K562 (cell line): Measurements from ENCODE around the gene LIX1L. TPM values are rescaled to one million over a fixed set of nuclear protein-coding genes. Genes with fewer than 3 reads are reported as not detected.

Source experiments
- CAMTA2 ChIP-seq: fragments of 250-450 bp; sonication (Bioruptor Pico); conservative IDR thresholded peaks from 2 replicates; pipeline ENCODE4 v1.5.1; 2022
- CC2D1A ChIP-seq: fragments of 450-650 bp; IDR thresholded peaks from 2 replicates; pipeline ENCODE4 v1.6.1; 2017; ENCODE audit warnings: mild to moderate bottlenecking
- E2F3 ChIP-seq: fragments of 250-450 bp; sonication (Bioruptor Pico); IDR thresholded peaks from 2 replicates; pipeline ENCODE4 v1.4.0; 2020; ENCODE audit warnings: mild to moderate bottlenecking
- FUS ChIP-seq: fragments of 200-400 bp; formaldehyde crosslinking; optimal IDR thresholded peaks from 2 replicates; pipeline ENCODE3; 2017; ENCODE audit warnings: low read depth, low read length
- HDAC3 ChIP-seq: fragments of 450-650 bp; IDR thresholded peaks from 2 replicates; pipeline ENCODE4 v1.6.1; 2018; ENCODE audit warnings: borderline replicate concordance, mild to moderate bottlenecking, moderate library complexity; ENCODE audit not compliant: partially characterized antibody
- KDM1A ChIP-seq, 2 experiments: fragments of 450-650 bp; IDR thresholded peaks; 2 replicates each; pipeline ENCODE4 v1.6.1; 2016; ENCODE audit warnings: mild to moderate bottlenecking in 2 of 2
- KDM5B ChIP-seq: fragments of 200-600 bp; sonication (generic); IDR thresholded peaks from 2 replicates; pipeline ENCODE4 v1.6.1; 2012; ENCODE audit warnings: low read depth, mild to moderate bottlenecking, moderate library complexity, low read length, control low read depth, inconsistent platforms; ENCODE audit not compliant: insufficient replicate concordance
- KLF10 ChIP-seq: fragments of 250-450 bp; sonication (Bioruptor Pico); IDR thresholded peaks from 2 replicates; pipeline ENCODE4 v1.6.1; 2021; ENCODE audit warnings: matching md5 sums
- PYGO2 ChIP-seq: fragments of 450-650 bp; IDR thresholded peaks from 2 replicates; pipeline ENCODE4 v1.6.1; 2016; ENCODE audit warnings: mild to moderate bottlenecking, missing genetic modification characterization, moderate library complexity, missing compliant biosample characterization
- RUNX1 ChIP-seq: sonication (generic); IDR thresholded peaks from 2 replicates; pipeline ENCODE4 v1.6.1; 2016; ENCODE audit warnings: antibody characterized with exemption, low read depth
- SIN3B ChIP-seq: fragments of 450-650 bp; IDR thresholded peaks from 2 replicates; pipeline ENCODE4 v1.6.1; 2017; ENCODE audit warnings: low read depth, mild to moderate bottlenecking, moderate library complexity
- STAT5B ChIP-seq: fragments of 250-450 bp; sonication (Bioruptor Pico); IDR thresholded peaks from 2 replicates; pipeline ENCODE4 v1.8.0; 2021; ENCODE audit warnings: mild to moderate bottlenecking, inconsistent platforms
- XRCC4 ChIP-seq: IDR thresholded peaks from one replicate; pipeline ENCODE4 v1.6.1; 2011; ENCODE audit not compliant: insufficient read depth, insufficient read length; ENCODE audit errors: extremely low read depth
- ZNF217 ChIP-seq: sonication (generic); formaldehyde crosslinking; IDR thresholded peaks from 2 replicates; pipeline ENCODE4 v1.8.0; 2022; ENCODE audit warnings: mild to moderate bottlenecking, missing genetic modification reagents
- polyA plus RNA-seq, 8 experiments: library from polyadenylated mRNA; depleted of rRNA in 4 of 8; stranded (reverse) in 5 of 8; unstranded in 3 of 8; fragments of >200 nt; fragmentation: Nextera tagmentation in 2 of 8; fragmentation: Illumina TruSeq in 1 of 8; extraction: Ambion mirVana in 2 of 8; extraction: Trizol in 1 of 8; gene quantifications; 2 replicates each; pipeline versions ENCODE4 v1.2.1 to v1.2.3, GENCODE V29; 2011 to 2014; ENCODE audit warnings: inconsistent platforms in 1 of 8, missing spikeins in 1 of 8
- total RNA-seq, 7 experiments: library from RNA; depleted of rRNA in 6 of 7; stranded (reverse); fragments of >200 nt in 6 of 7; fragmentation: Illumina TruSeq in 2 of 7; extraction: Trizol in 2 of 7; gene quantifications; 2 replicates each; pipeline versions ENCODE4 v1.2.1 to v1.2.3, GENCODE V29; 2011 to 2021; ENCODE audit warnings: low replicate concordance in 1 of 7
- TF ChIP-seq, protein P1 (sequence below), 2 experiments: fragments of 450-650 bp; IDR thresholded peaks; 2 replicates each; pipeline ENCODE4 v1.6.1; 2016; ENCODE audit warnings: mild to moderate bottlenecking in 2 of 2, borderline replicate concordance in 1 of 2, low read depth in 1 of 2, moderate library complexity in 1 of 2
- TF ChIP-seq, protein P2 (sequence below): fragments of 450-650 bp; IDR thresholded peaks from 2 replicates; pipeline ENCODE4 v1.7.1; 2018; ENCODE audit warnings: mild to moderate bottlenecking, low read depth; ENCODE audit not compliant: partially characterized antibody

Gene LIX1L
- total and polyA plus RNA-seq, 9 of the 15 experiments (the other 6 are each of a cell fraction or from before 2014, with no cell fraction given) = 4.6 to 26.5 (median 12.5) TPM

DNA sequence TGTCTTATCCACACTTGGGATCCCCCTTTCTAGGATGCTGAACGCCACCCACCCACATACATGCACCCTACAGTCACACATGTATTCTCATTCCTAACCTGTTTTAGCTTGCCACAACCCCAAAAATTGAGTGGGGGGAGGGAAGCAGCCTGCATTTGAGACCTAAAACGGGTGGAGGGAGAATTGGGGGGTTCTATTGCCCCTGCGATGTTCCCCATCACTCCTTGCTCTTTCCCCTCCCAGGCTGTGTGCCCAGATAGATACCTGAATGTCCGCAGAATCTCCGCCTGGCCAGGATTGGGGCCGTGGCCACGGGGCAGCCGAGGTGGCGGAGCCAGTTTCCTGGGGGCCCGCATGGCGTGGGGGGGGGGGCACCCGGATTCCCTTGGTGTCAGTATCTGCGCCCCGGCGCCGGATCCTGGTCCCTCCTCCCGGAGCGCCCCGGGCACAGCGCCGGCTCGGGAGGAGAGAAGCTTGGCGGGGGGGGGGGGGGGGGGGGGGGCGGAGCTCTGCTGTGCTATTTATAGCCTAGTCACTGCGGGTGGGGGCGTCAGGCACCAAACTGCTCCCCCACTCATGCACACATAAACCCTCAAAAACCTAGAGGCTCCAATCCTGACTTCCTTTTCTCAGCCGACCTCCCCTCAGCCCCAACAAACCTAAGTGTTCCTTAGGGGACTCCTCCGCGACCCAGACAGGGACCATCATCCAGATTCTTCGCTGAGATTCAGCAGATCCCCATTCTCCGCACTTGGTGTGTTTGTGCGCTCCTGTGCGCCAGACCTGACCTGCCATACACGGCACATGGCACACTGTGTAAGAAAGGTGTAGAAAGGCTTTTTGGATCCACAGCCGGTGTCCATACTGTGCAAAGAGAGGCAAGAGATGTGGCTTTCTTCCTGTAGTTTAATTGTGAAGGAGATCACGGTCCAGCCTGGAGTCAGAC lies 4.6 kb upstream of the LIX1L start (continued):
- TF ChIP-seq, protein P1, sequence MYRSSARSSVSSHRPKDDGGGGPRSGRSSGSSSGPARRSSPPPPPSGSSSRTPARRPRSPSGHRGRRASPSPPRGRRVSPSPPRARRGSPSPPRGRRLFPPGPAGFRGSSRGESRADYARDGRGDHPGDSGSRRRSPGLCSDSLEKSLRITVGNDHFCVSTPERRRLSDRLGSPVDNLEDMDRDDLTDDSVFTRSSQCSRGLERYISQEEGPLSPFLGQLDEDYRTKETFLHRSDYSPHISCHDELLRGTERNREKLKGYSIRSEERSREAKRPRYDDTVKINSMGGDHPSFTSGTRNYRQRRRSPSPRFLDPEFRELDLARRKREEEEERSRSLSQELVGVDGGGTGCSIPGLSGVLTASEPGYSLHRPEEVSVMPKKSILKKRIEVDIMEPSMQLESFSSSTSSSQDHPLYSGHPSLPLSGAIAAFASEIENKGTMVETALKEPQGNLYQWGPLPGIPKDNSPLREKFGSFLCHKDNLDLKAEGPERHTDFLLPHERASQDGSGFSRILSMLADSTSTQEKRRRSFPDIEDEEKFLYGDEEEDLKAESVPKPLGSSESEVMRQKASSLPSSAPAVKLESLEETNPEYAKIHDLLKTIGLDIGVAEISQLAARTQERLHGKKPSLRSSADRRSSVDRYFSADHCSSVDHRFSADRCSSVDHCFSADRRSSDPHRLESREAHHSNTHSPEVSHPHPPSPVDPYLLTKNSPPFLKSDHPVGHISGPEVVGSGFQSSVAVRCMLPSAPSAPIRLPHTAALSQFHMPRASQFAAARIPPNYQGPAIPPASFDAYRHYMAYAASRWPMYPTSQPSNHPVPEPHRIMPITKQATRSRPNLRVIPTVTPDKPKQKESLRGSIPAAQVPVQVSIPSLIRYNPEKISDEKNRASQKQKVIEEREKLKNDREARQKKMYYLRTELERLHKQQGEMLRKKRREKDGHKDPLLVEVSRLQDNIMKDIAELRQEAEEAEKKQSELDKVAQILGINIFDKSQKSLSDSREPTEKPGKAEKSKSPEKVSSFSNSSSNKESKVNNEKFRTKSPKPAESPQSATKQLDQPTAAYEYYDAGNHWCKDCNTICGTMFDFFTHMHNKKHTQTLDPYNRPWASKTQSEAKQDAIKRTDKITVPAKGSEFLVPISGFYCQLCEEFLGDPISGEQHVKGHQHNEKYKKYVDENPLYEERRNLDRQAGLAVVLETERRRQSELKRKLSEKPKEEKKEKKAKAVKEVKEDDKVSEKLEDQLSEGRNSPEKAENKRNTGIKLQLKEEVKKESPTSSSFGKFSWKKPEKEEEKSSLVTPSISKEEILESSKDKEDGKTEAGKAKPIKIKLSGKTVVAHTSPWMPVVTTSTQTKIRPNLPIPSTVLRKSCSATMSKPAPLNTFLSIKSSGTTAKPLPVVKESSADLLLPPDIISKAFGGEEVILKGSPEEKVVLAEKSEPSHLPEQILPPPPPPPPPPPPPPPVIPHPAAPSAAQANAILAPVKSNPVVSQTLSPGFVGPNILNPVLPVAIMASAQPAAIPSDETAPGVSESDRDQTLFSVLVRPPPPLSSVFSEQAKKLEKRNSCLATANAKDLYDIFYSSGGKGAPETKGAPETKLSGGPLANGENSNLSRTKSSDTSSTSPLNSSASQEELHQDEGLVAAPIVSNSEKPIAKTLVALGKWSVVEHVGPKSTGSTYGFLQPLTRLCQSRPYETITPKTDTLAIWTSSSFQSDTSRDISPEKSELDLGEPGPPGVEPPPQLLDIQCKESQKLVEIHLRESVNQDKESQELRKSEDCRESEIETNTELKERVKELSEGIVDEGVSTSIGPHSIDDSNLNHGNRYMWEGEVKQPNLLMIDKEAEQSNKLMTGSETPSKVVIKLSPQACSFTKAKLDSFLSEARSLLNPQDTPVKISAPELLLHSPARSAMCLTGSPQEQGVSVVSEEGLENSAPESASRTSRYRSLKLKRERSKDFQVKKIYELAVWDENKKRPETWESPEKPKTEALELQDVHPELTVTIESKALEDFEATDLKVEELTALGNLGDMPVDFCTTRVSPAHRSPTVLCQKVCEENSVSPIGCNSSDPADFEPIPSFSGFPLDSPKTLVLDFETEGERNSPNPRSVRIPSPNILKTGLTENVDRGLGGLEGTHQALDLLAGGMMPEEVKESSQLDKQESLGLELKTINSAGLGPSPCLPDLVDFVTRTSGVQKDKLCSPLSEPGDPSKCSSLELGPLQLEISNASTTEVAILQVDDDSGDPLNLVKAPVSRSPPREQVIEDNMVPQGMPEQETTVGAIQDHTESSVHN (IDR thresholded peaks at IDR 0.05; ENCODE audit: borderline replicate concordance in 1 of 2, low read depth in 1 of 2) = no peak
- TF ChIP-seq ZNF217 (CRISPR knock-in tag) (no peak), PYGO2 (tag) (no peak), RUNX1 (no peak), STAT5B (CRISPR knock-in tag) (no peak), E2F3 (CRISPR knock-in tag) (no peak), CAMTA2 (CRISPR knock-in tag) (no peak), KDM5B (no peak), CC2D1A (no peak), SIN3B (no peak), HDAC3 (no peak), KDM1A (IDR thresholded peaks at IDR 0.05) (peak; percentile 69 to 81; a peak in 3 of 4 replicates), XRCC4 (no peak), KLF10 (CRISPR knock-in tag) (no peak), FUS (no peak)
- TF ChIP-seq, protein P2, sequence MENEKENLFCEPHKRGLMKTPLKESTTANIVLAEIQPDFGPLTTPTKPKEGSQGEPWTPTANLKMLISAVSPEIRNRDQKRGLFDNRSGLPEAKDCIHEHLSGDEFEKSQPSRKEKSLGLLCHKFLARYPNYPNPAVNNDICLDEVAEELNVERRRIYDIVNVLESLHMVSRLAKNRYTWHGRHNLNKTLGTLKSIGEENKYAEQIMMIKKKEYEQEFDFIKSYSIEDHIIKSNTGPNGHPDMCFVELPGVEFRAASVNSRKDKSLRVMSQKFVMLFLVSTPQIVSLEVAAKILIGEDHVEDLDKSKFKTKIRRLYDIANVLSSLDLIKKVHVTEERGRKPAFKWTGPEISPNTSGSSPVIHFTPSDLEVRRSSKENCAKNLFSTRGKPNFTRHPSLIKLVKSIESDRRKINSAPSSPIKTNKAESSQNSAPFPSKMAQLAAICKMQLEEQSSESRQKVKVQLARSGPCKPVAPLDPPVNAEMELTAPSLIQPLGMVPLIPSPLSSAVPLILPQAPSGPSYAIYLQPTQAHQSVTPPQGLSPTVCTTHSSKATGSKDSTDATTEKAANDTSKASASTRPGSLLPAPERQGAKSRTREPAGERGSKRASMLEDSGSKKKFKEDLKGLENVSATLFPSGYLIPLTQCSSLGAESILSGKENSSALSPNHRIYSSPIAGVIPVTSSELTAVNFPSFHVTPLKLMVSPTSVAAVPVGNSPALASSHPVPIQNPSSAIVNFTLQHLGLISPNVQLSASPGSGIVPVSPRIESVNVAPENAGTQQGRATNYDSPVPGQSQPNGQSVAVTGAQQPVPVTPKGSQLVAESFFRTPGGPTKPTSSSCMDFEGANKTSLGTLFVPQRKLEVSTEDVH = no peak
